Activated CD8-positive, alpha-beta memory T cell treated with anti-CD3 and anti-CD28 coated beads for 1 hour (primary cell): Measurements from ENCODE around the gene SPIRE2.
"Not testable (repeated sequence)": the region's sequence is repeated elsewhere in the genome, so short reads cannot be mapped to it uniquely, and the experiment has no call there.

Experiments
- DNase-seq, 2 donors: peaks; one replicate each; pipeline ENCODE4 v3.0.0-alpha.2; 2020; ENCODE audit warnings: low read depth in 1 of 2; ENCODE audit errors: extremely low read depth in 1 of 2

The SPIRE2 gene

GRCh38 chr16:89912143-89912542, 83.9 kb downstream of the SPIRE2 start:
- no peak for DNase-seq

GRCh38 chr16:89912627-89913026, 84.4 kb downstream of the SPIRE2 start:
- DNase-seq, result no peak

- no peak for DNase-seq
These were observed 85.4 kb downstream of the SPIRE2 start for GRCh38 chr16:89913408-89914387.

- not testable (repeated sequence) for DNase-seq
These were observed 86.5 kb downstream of the SPIRE2 start for GRCh38 chr16:89914642-89915285.

GRCh38 chr16:89915303-89916232, 87.3 kb downstream of the SPIRE2 start:
- DNase-seq, result no peak

- peak; percentile 44 to 58 for DNase-seq
These were observed 89.6 kb downstream of the SPIRE2 start for GRCh38 chr16:89917773-89918452.

GRCh38 chr16:89918453-89919347, 90.4 kb downstream of the SPIRE2 start, which contains the start of gene MC1R:
MC1R (plus strand) TSS chr16:89918862; CDS start chr16:89919259, 397 bp downstream.
- no peak for DNase-seq

GRCh38 chr16:89919535-89920406, 91.5 kb downstream of the SPIRE2 start:
- DNase-seq, result no peak

- no peak for DNase-seq
These were observed 92.4 kb downstream of the SPIRE2 start for GRCh38 chr16:89920723-89921122.
